ENCODE measurements around the gene RAB6B. TPM values are rescaled to one million over a fixed set of nuclear protein-coding genes. Genes with fewer than 3 reads are reported as not detected.

The RAB6B gene
- total and polyA plus RNA-seq, 2 donors (not counting 1 experiment from before 2014, with no cell fraction given), result 0.83 to 1.5 TPM

DNA sequence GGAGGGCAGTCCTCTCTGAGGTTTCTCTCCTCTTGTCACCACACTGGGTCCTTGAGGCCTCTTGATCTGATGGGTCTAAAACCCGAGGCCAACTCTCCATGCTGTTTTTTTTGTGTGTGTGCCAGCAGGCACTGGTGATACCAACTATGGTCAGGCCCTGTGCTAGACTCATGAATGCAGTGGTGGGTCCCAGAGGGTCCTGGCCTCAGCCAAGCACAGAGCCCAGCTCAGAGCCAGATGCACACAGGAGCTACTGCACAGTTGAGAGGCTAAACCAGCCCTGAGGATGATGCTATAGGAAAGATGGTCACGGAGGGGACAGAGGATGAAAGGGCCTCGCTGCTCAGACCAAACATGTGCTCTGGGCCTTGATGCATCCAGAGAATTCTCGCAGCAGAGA is 33.5 kb downstream of the RAB6B start:
- Histone ChIP-seq H3K4me3 (replicated peaks in 1 of 4; ENCODE audit: control extremely low read depth in 1 of 4, insufficient read depth in 1 of 4, low read depth in 3 of 4, low read length in 4 of 4) (no peak overlapping the region), H4K20me1 (ENCODE audit: control insufficient read depth, extremely low read depth, insufficient read depth, low read length) (no peaks in the 10 kb centered on the region), H3K4me2 (ENCODE audit: extremely low read depth, insufficient read depth, low read length) (no peak overlapping the region), H3K9me3 (ENCODE audit: control insufficient read depth, insufficient read depth, low read depth, low read length) (no peaks in the 10 kb centered on the region), H3K27ac (ENCODE audit: insufficient read depth, low read length) (no peak overlapping the region), H2AFZ (ENCODE audit: low read length) (no peak overlapping the region), H3K36me3 (ENCODE audit: control insufficient read depth, insufficient read depth, low read length) (no peaks in the 10 kb centered on the region), H3K79me2 (ENCODE audit: control insufficient read depth, insufficient read depth, low read length) (no peaks in the 10 kb centered on the region), H3K9ac (ENCODE audit: insufficient read depth, low read length) (no peak overlapping the region), H3K4me1 (ENCODE audit: control insufficient read depth, extremely low read depth, insufficient read depth, low read length) (no peaks in the 10 kb centered on the region), H3K27me3 (ENCODE audit: control insufficient read depth, insufficient read depth, low read length) (peaks cover 4% of the 10 kb centered on the region)
- DNase-seq (ENCODE audit: low read depth in 2 of 2), result no peak
- TF ChIP-seq, protein P1, sequence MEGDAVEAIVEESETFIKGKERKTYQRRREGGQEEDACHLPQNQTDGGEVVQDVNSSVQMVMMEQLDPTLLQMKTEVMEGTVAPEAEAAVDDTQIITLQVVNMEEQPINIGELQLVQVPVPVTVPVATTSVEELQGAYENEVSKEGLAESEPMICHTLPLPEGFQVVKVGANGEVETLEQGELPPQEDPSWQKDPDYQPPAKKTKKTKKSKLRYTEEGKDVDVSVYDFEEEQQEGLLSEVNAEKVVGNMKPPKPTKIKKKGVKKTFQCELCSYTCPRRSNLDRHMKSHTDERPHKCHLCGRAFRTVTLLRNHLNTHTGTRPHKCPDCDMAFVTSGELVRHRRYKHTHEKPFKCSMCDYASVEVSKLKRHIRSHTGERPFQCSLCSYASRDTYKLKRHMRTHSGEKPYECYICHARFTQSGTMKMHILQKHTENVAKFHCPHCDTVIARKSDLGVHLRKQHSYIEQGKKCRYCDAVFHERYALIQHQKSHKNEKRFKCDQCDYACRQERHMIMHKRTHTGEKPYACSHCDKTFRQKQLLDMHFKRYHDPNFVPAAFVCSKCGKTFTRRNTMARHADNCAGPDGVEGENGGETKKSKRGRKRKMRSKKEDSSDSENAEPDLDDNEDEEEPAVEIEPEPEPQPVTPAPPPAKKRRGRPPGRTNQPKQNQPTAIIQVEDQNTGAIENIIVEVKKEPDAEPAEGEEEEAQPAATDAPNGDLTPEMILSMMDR (conservative IDR thresholded peaks at IDR 0.05 in 1 of 2, IDR thresholded peaks at IDR 0.05 in 1 of 2; ENCODE audit: low read depth in 1 of 2, low read length in 2 of 2), result no peak
- TF ChIP-seq EZH2 (IDR thresholded peaks at IDR 0.05; ENCODE audit: low read length, missing control alignments), result no peak

DNA sequence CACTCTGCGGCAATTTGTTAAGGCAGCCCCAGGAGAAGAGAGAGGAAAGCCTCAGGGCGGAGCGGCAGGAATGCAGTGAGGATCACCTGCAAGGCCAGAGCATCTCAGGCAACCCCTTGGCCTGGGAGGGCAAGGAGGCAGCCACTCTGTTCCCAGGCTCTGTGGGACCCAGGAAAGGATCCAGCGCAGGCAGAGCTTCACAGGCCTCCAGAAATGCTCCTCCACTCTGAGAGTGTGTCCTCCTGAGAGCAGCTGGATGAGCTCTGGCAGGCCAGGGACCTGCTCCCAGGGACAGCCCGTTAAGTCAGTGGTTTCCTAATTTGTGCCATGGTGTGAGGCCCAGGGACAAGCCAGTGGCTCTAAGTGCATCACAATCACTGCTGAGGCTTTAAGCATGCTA is 35.2 kb downstream of the RAB6B start:
- Histone ChIP-seq H4K20me1 (ENCODE audit: control insufficient read depth, extremely low read depth, insufficient read depth, low read length) (no peaks in the 10 kb centered on the region), H3K4me2 (ENCODE audit: extremely low read depth, insufficient read depth, low read length) (no peak overlapping the region), H3K27ac (ENCODE audit: insufficient read depth, low read length) (no peak overlapping the region), H3K36me3 (ENCODE audit: control insufficient read depth, insufficient read depth, low read length) (no peaks in the 10 kb centered on the region), H3K4me3 (replicated peaks in 1 of 4; ENCODE audit: control extremely low read depth in 1 of 4, insufficient read depth in 1 of 4, low read depth in 3 of 4, low read length in 4 of 4) (no peak overlapping the region), H3K9ac (ENCODE audit: insufficient read depth, low read length) (no peak overlapping the region), H3K4me1 (ENCODE audit: control insufficient read depth, extremely low read depth, insufficient read depth, low read length) (no peaks in the 10 kb centered on the region), H3K79me2 (ENCODE audit: control insufficient read depth, insufficient read depth, low read length) (no peaks in the 10 kb centered on the region), H3K9me3 (ENCODE audit: control insufficient read depth, insufficient read depth, low read depth, low read length) (no peaks in the 10 kb centered on the region), H2AFZ (ENCODE audit: low read length) (no peak overlapping the region), H3K27me3 (ENCODE audit: control insufficient read depth, insufficient read depth, low read length) (peaks cover 3% of the 10 kb centered on the region)
- DNase-seq (ENCODE audit: low read depth in 2 of 2), result no peak
- TF ChIP-seq EZH2 (IDR thresholded peaks at IDR 0.05; ENCODE audit: low read length, missing control alignments), result no peak
- TF ChIP-seq, protein P1 (conservative IDR thresholded peaks at IDR 0.05 in 1 of 2, IDR thresholded peaks at IDR 0.05 in 1 of 2; ENCODE audit: low read depth in 1 of 2, low read length in 2 of 2), result no peak

DNA sequence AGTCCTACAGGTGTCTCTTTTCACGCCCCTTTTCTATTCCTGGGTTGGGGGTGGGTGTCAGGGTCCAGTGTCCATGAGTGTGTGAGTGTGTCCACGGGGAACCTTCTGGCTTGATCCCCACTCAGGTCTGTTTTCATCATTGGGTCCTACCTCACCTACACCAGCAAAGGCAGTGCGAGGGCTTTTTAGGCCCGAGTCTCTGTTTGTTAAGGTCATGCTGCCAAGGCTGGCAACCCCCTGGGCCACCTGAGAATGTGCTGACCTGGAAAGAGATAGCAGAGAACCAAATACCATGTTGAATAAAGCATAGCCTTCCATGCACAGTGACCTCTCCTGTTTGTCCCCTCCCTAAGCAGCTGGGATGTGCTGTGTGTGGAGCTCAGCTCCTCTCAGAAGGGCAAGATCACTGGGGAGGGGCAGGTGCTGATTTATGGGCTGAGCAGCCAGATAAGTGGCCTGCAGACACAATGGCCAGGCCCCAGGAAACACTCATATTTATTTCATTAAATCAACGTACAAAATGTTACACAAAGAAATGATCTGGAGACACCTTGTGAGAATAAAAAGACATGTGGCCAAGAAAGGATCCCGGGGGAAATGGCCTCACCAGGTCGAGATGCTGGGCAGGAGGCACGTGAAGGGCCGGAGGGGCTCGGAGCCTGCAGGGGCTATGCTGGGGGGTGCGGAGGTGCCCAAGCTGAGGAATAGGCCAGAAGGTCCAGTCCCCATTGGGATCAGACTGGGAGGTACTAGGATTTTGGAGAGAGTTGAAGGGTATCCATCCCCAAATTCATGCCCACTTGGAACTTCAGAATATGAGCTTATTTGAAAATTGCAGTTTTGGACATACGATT is 36.1 kb downstream of the RAB6B start:
- H3K4me2 ChIP-seq (ENCODE audit: extremely low read depth, insufficient read depth, low read length), result no peak overlapping the region
- H3K36me3 ChIP-seq (ENCODE audit: control insufficient read depth, insufficient read depth, low read length), result no peaks in the 10 kb centered on the region
- H3K4me1 ChIP-seq (ENCODE audit: control insufficient read depth, extremely low read depth, insufficient read depth, low read length), result no peaks in the 10 kb centered on the region
- no peak overlapping the region for H3K27ac ChIP-seq (ENCODE audit: insufficient read depth, low read length)
- no peak overlapping the region for H2AFZ ChIP-seq (ENCODE audit: low read length)
- no peaks in the 10 kb centered on the region for H4K20me1 ChIP-seq (ENCODE audit: control insufficient read depth, extremely low read depth, insufficient read depth, low read length)
- H3K4me3 ChIP-seq (replicated peaks in 1 of 4; ENCODE audit: control extremely low read depth in 1 of 4, insufficient read depth in 1 of 4, low read depth in 3 of 4, low read length in 4 of 4), result no peak overlapping the region
- no peak for DNase-seq (ENCODE audit: low read depth in 2 of 2)
- H3K27me3 ChIP-seq (ENCODE audit: control insufficient read depth, insufficient read depth, low read length), result peaks cover 2% of the 10 kb centered on the region
- no peaks in the 10 kb centered on the region for H3K9me3 ChIP-seq (ENCODE audit: control insufficient read depth, insufficient read depth, low read depth, low read length)
- H3K9ac ChIP-seq (ENCODE audit: insufficient read depth, low read length), result no peak overlapping the region
- no peaks in the 10 kb centered on the region for H3K79me2 ChIP-seq (ENCODE audit: control insufficient read depth, insufficient read depth, low read length)
- no peak for TF ChIP-seq EZH2 (IDR thresholded peaks at IDR 0.05; ENCODE audit: low read length, missing control alignments)
- TF ChIP-seq, protein P1 (conservative IDR thresholded peaks at IDR 0.05 in 1 of 2, IDR thresholded peaks at IDR 0.05 in 1 of 2; ENCODE audit: low read depth in 1 of 2, low read length in 2 of 2), result no peak
